ENCODE data around the gene EID2. TPM values are rescaled to one million over a fixed set of nuclear protein-coding genes. Genes with fewer than 3 reads are reported as not detected.

The EID2 gene
- total and polyA plus RNA-seq, 2 of the 13 experiments (the other 11 are each of a cell fraction or from before 2014, with no cell fraction given) = 3.7 to 14.1 TPM

DNA sequence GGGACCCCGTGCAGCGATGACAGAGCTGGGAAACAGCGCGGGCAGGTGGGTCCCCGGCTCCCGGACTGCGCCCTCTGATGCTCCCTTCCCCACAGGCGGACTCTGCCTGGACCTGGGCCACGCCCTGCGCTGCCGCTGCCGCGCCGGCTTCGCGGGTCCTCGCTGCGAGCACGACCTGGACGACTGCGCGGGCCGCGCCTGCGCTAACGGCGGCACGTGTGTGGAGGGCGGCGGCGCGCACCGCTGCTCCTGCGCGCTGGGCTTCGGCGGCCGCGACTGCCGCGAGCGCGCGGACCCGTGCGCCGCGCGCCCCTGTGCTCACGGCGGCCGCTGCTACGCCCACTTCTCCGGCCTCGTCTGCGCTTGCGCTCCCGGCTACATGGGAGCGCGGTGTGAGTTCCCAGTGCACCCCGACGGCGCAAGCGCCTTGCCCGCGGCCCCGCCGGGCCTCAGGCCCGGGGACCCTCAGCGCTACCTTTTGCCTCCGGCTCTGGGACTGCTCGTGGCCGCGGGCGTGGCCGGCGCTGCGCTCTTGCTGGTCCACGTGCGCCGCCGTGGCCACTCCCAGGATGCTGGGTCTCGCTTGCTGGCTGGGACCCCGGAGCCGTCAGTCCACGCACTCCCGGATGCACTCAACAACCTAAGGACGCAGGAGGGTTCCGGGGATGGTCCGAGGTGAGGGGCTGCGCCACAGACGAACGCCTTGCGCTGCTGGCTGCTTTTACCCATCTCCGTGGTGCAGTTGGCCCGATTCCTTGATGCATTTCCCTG, 32.8 kb downstream of the EID2 start (continued):
- no peak for TF ChIP-seq PAF1 (CRISPR knock-in tag; IDR thresholded peaks at IDR 0.05)
- TF ChIP-seq RAD21 (CRISPR knock-in tag; IDR thresholded peaks at IDR 0.05) = no peak
- peak; percentile 84; the same call in 1 of the 2 replicates for TF ChIP-seq ZNF782 (CRISPR knock-in tag; IDR thresholded peaks at IDR 0.05; ENCODE audit: borderline replicate concordance)
- no peak for TF ChIP-seq HCFC1 (IDR thresholded peaks at IDR 0.05; ENCODE audit: low read depth, low read length)
- TF ChIP-seq, protein P1, sequence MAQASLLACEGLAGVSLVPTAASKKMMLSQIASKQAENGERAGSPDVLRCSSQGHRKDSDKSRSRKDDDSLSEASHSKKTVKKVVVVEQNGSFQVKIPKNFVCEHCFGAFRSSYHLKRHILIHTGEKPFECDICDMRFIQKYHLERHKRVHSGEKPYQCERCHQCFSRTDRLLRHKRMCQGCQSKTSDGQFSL (CRISPR knock-in tag; IDR thresholded peaks at IDR 0.05) = peak; percentile 54; the same call in 1 of the 2 replicates
- TF ChIP-seq, protein P2, sequence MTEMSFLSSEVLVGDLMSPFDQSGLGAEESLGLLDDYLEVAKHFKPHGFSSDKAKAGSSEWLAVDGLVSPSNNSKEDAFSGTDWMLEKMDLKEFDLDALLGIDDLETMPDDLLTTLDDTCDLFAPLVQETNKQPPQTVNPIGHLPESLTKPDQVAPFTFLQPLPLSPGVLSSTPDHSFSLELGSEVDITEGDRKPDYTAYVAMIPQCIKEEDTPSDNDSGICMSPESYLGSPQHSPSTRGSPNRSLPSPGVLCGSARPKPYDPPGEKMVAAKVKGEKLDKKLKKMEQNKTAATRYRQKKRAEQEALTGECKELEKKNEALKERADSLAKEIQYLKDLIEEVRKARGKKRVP (CRISPR knock-in tag; IDR thresholded peaks at IDR 0.05) = peak in 1 of 2 experiments; percentile 78; a peak in 2 of 4 replicates
- peak; percentile 98 for TF ChIP-seq ZNF766 (CRISPR knock-in tag; IDR thresholded peaks at IDR 0.05; ENCODE audit: borderline replicate concordance)
- TF ChIP-seq ESRRA (CRISPR knock-in tag; IDR thresholded peaks at IDR 0.05; ENCODE audit: low read depth) = peak; percentile 52
- TF ChIP-seq ZFP36L1 (CRISPR knock-in tag; IDR thresholded peaks at IDR 0.05) = peak; percentile 85; the same call in 1 of the 2 replicates
- TF ChIP-seq TARDBP (CRISPR knock-in tag; IDR thresholded peaks at IDR 0.05) = no peak
- TF ChIP-seq, protein P3, sequence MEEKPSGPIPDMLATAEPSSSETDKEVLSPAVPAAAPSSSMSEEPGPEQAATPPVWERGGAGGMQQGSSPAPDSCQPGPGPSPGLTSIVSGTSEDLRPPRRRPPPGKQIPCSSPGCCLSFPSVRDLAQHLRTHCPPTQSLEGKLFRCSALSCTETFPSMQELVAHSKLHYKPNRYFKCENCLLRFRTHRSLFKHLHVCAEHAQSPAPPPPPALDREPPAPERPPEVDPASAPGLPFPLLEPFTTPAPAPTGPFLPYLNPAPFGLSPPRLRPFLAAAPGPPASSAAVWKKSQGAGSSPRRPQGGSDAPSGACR (CRISPR knock-in tag; IDR thresholded peaks at IDR 0.05) = no peak
- TF ChIP-seq, protein P4, sequence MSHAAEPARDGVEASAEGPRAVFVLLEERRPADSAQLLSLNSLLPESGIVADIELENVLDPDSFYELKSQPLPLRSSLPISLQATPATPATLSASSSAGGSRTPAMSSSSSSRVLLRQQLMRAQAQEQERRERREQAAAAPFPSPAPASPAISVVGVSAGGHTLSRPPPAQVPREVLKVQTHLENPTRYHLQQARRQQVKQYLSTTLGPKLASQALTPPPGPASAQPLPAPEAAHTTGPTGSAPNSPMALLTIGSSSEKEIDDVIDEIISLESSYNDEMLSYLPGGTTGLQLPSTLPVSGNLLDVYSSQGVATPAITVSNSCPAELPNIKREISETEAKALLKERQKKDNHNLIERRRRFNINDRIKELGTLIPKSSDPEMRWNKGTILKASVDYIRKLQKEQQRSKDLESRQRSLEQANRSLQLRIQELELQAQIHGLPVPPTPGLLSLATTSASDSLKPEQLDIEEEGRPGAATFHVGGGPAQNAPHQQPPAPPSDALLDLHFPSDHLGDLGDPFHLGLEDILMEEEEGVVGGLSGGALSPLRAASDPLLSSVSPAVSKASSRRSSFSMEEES (CRISPR knock-in tag; IDR thresholded peaks at IDR 0.05) = no peak; the same call in 1 of the 2 replicates
- TF ChIP-seq, protein P5, sequence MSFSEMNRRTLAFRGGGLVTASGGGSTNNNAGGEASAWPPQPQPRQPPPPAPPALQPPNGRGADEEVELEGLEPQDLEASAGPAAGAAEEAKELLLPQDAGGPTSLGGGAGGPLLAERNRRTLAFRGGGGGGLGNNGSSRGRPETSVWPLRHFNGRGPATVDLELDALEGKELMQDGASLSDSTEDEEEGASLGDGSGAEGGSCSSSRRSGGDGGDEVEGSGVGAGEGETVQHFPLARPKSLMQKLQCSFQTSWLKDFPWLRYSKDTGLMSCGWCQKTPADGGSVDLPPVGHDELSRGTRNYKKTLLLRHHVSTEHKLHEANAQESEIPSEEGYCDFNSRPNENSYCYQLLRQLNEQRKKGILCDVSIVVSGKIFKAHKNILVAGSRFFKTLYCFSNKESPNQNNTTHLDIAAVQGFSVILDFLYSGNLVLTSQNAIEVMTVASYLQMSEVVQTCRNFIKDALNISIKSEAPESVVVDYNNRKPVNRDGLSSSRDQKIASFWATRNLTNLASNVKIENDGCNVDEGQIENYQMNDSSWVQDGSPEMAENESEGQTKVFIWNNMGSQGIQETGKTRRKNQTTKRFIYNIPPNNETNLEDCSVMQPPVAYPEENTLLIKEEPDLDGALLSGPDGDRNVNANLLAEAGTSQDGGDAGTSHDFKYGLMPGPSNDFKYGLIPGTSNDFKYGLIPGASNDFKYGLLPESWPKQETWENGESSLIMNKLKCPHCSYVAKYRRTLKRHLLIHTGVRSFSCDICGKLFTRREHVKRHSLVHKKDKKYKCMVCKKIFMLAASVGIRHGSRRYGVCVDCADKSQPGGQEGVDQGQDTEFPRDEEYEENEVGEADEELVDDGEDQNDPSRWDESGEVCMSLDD (CRISPR knock-in tag; IDR thresholded peaks at IDR 0.05; ENCODE audit: borderline replicate concordance) = peak; percentile 68; the same call in 1 of the 2 replicates
- TF ChIP-seq NCOA5 (CRISPR knock-in tag; IDR thresholded peaks at IDR 0.05) = no peak
- TF ChIP-seq ZNF792 (CRISPR knock-in tag; IDR thresholded peaks at IDR 0.05) = peak; percentile 63; the same call in 1 of the 2 replicates
- TF ChIP-seq, protein P6, sequence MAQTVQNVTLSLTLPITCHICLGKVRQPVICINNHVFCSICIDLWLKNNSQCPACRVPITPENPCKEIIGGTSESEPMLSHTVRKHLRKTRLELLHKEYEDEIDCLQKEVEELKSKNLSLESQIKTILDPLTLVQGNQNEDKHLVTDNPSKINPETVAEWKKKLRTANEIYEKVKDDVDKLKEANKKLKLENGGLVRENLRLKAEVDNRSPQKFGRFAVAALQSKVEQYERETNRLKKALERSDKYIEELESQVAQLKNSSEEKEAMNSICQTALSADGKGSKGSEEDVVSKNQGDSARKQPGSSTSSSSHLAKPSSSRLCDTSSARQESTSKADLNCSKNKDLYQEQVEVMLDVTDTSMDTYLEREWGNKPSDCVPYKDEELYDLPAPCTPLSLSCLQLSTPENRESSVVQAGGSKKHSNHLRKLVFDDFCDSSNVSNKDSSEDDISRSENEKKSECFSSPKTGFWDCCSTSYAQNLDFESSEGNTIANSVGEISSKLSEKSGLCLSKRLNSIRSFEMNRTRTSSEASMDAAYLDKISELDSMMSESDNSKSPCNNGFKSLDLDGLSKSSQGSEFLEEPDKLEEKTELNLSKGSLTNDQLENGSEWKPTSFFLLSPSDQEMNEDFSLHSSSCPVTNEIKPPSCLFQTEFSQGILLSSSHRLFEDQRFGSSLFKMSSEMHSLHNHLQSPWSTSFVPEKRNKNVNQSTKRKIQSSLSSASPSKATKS (CRISPR knock-in tag; IDR thresholded peaks at IDR 0.05) = no peak; the same call in 1 of the 2 replicates
- TF ChIP-seq HNRNPK (IDR thresholded peaks at IDR 0.05; ENCODE audit: low read depth, low read length, poor library complexity, severe bottlenecking) = no peak
- TF ChIP-seq ZMYM2 (CRISPR knock-in tag; IDR thresholded peaks at IDR 0.05) = 0 out of 2 replicates have a peak, but pooled peaks have one; percentile 63
- no peak for TF ChIP-seq ZNF34 (CRISPR knock-in tag; IDR thresholded peaks at IDR 0.05; ENCODE audit: borderline replicate concordance)

All from HepG2 (cell line).